GM19328 (cell line): Measurements from ENCODE around the gene NKIRAS1.
"Not testable (repeated sequence)": the region's sequence is repeated elsewhere in the genome, so short reads cannot be mapped to it uniquely, and the experiment has no call there.

Experiments
- ATAC-seq: cut with Tn5 transposase; IDR thresholded peaks from one replicate; pipeline ENCODE4 v1.9.1; 2021; ENCODE audit warnings: mild to moderate bottlenecking, moderate library complexity; ENCODE audit not compliant: unreplicated experiment

NKIRAS1 gene

GRCh38 chr3:23873941-23874340 lies 42.8 kb downstream of the NKIRAS1 start:
- no peak for ATAC-seq

GRCh38 chr3:23872330-23872729 lies 44.5 kb downstream of the NKIRAS1 start:
- no peak for ATAC-seq

- not testable (repeated sequence) for ATAC-seq
These were observed 45.4 kb downstream of the NKIRAS1 start for GRCh38 chr3:23871361-23871760.

- not testable (repeated sequence) for ATAC-seq
These were observed 46.1 kb downstream of the NKIRAS1 start for GRCh38 chr3:23870663-23871043.

- ATAC-seq: no peak
These were observed 46.7 kb downstream of the NKIRAS1 start for GRCh38 chr3:23869977-23870662.

GRCh38 chr3:23867838-23868237 lies 49.0 kb downstream of the NKIRAS1 start:
- ATAC-seq: no peak

- no peak for ATAC-seq
These were observed 49.4 kb downstream of the NKIRAS1 start for GRCh38 chr3:23867400-23867799.

- ATAC-seq: peak; percentile 70
These were observed 51.0 kb downstream of the NKIRAS1 start for GRCh38 chr3:23865595-23866396.

GRCh38 chr3:23864931-23865330 lies 51.9 kb downstream of the NKIRAS1 start:
- ATAC-seq: no peak

- ATAC-seq: no peak
These were observed 53.7 kb downstream of the NKIRAS1 start for GRCh38 chr3:23863060-23863459.

- ATAC-seq: no peak
These were observed 55.1 kb downstream of the NKIRAS1 start for GRCh38 chr3:23861689-23862088.

- no peak for ATAC-seq
These were observed 56.9 kb downstream of the NKIRAS1 start for GRCh38 chr3:23859839-23860382.

GRCh38 chr3:23859012-23859743 lies 57.6 kb downstream of the NKIRAS1 start:
- no peak for ATAC-seq

GRCh38 chr3:23856286-23856685 lies 60.5 kb downstream of the NKIRAS1 start:
- no peak for ATAC-seq

- not testable (repeated sequence) for ATAC-seq
These were observed 67.3 kb downstream of the NKIRAS1 start for GRCh38 chr3:23849462-23849861.

- no peak for ATAC-seq
These were observed 71.2 kb downstream of the NKIRAS1 start for GRCh38 chr3:23845326-23846216.

- no peak for ATAC-seq
These were observed 72.9 kb downstream of the NKIRAS1 start for GRCh38 chr3:23843869-23844268.
